GM12878 (cell line): Measurements from ENCODE around the gene CRELD2. TPM values are rescaled to one million over a fixed set of nuclear protein-coding genes. Genes with fewer than 3 reads are reported as not detected.

Experiments
- ATAC-seq: fragments of 200-7000 bp; cut with Tn5 transposase; 3 replicates; pipeline ENCODE4 v1.9.1; 2020; ENCODE audit warnings: mild to moderate bottlenecking, moderate library complexity
- BruUV-seq: library from RNA; stranded (reverse); fragments of 400-500 nt; replicated peaks from 2 replicates; lab custom pipeline; 2021; lab: Mats Ljungman, UMichigan
- CTCF ChIA-PET: fragments of 300-600 bp; sonication (Branson Sonifier 250); formaldehyde crosslinking; extraction: SDS; loops from one replicate; lab custom pipeline; 2021; ENCODE audit warnings: inconsistent platforms; lab: Yijun Ruan, JAX
- POLR2A ChIA-PET: fragments of 350-600 bp; formaldehyde crosslinking; extraction: SDS; loops from one replicate; lab custom pipeline; 2021; ENCODE audit warnings: inconsistent platforms; lab: Charles Lee
- RAD21 ChIA-PET: fragments of 300-600 bp; sonication (Branson Sonifier 250); formaldehyde crosslinking; loops from one replicate; lab custom pipeline; 2023; ENCODE audit warnings: antibody characterized with exemption; ENCODE audit not compliant: unreplicated experiment; lab: Charles Lee
- SMC1A ChIA-PET: fragments of 300-600 bp; sonication (Branson Sonifier 250); formaldehyde crosslinking; loops from one replicate; lab custom pipeline; 2023; ENCODE audit not compliant: unreplicated experiment, uncharacterized antibody; lab: Charles Lee
- DNase-seq: peaks from one replicate; pipeline ENCODE4 v3.0.0-alpha.2; 2011; ENCODE audit warnings: low read depth, low spot score
- FAIRE-seq: peaks from 3 replicates; lab custom pipeline; 2011; peaks lifted over from hg19 to GRCh38; lab: Jason Lieb, UNC
- H2AFZ ChIP-seq: 2 replicates; pipeline ENCODE4 v1.6.0; 2011; ENCODE audit warnings: low read depth, low read length, control low read depth; ENCODE audit not compliant: control insufficient read depth
- H3K27ac ChIP-seq: 2 replicates; pipeline ENCODE4 v1.5.1; 2011; ENCODE audit warnings: control low read depth; ENCODE audit not compliant: control insufficient read depth, insufficient read depth
- H3K27me3 ChIP-seq, 2 experiments: replicated peaks in 1 of 2; 2 replicates each; pipeline versions ENCODE4 v1.6.0 to v1.6.1; 2011; ENCODE audit warnings: low read length in 1 of 2; ENCODE audit not compliant: control insufficient read depth in 2 of 2, insufficient read depth in 2 of 2
- H3K36me3 ChIP-seq, 2 experiments: 2 replicates each; pipeline ENCODE4 v1.5.1; 2011; ENCODE audit warnings: low read length in 1 of 2; ENCODE audit not compliant: control insufficient read depth in 2 of 2, insufficient read depth in 2 of 2
- H3K4me1 ChIP-seq: 2 replicates; pipeline ENCODE4 v1.6.1; 2011; ENCODE audit warnings: mild to moderate bottlenecking, low read length, moderate library complexity, mixed read lengths; ENCODE audit not compliant: control insufficient read depth, insufficient read depth
- H3K4me2 ChIP-seq: 2 replicates; pipeline ENCODE4 v1.6.0; 2011; ENCODE audit warnings: control low read depth; ENCODE audit not compliant: control insufficient read depth, insufficient read depth
- H3K4me3 ChIP-seq: fragments of 200-600 bp; sonication (generic); 2 replicates; pipeline ENCODE4 v1.5.1; 2016
- H3K79me2 ChIP-seq: 2 replicates; pipeline ENCODE4 v1.6.0; 2011; ENCODE audit warnings: low read length; ENCODE audit not compliant: control insufficient read depth, insufficient read depth
- H3K9ac ChIP-seq: 2 replicates; pipeline ENCODE4 v1.8.0; 2011; ENCODE audit warnings: low read length, control low read depth, mixed read lengths; ENCODE audit not compliant: control insufficient read depth, insufficient read depth
- H3K9me3 ChIP-seq: replicated peaks from 3 replicates; pipeline ENCODE4 v1.5.1; 2011; ENCODE audit warnings: mild to moderate bottlenecking, low read length; ENCODE audit not compliant: control insufficient read depth, insufficient read depth
- H4K20me1 ChIP-seq: 2 replicates; pipeline ENCODE4 v1.6.0; 2011; ENCODE audit not compliant: control insufficient read depth, insufficient read depth
- GATAD2B ChIP-seq: fragments of 450-650 bp; conservative IDR thresholded peaks from 2 replicates; pipeline ENCODE4 v1.6.1; 2017; ENCODE audit warnings: low read depth, mild to moderate bottlenecking, moderate library complexity
- HCFC1 ChIP-seq: fragments of 150-350 bp; IDR thresholded peaks from 2 replicates; pipeline ENCODE4 v1.6.1; 2014; ENCODE audit warnings: low read length
- JUNB ChIP-seq: IDR thresholded peaks from 2 replicates; pipeline ENCODE4 v1.6.1; 2016; ENCODE audit warnings: antibody characterized with exemption, mild to moderate bottlenecking
- MYC ChIP-seq: IDR thresholded peaks from 2 replicates; pipeline ENCODE4 v1.6.1; 2011; ENCODE audit warnings: mild to moderate bottlenecking, low read length, moderate library complexity, inconsistent platforms; ENCODE audit not compliant: insufficient read depth, insufficient replicate concordance, insufficient read length, severe bottlenecking
- NBN ChIP-seq: fragments of 450-650 bp; IDR thresholded peaks from 2 replicates; pipeline ENCODE4 v1.6.1; 2016
- POLR2A ChIP-seq: IDR thresholded peaks from 2 replicates; pipeline ENCODE4 v1.6.1; 2011; ENCODE audit warnings: low read depth, mild to moderate bottlenecking, low read length
- RAD21 ChIP-seq: IDR thresholded peaks from 2 replicates; pipeline ENCODE4 v1.6.1; 2011; ENCODE audit warnings: mild to moderate bottlenecking, low read depth, low read length, moderate library complexity; ENCODE audit not compliant: insufficient read depth
- REST ChIP-seq: IDR thresholded peaks from 2 replicates; pipeline ENCODE4 v1.6.1; 2012; ENCODE audit warnings: mild to moderate bottlenecking, low read depth, low read length
- TARDBP ChIP-seq: IDR thresholded peaks from 2 replicates; pipeline ENCODE4 v1.6.1; 2016; ENCODE audit warnings: borderline replicate concordance
- TCF3 ChIP-seq: IDR thresholded peaks from 2 replicates; pipeline ENCODE4 v1.6.1; 2012; ENCODE audit warnings: low read depth, mild to moderate bottlenecking, low read length, borderline replicate concordance; ENCODE audit not compliant: insufficient read depth
- YBX1 ChIP-seq: fragments of 450-650 bp; IDR thresholded peaks from 2 replicates; pipeline ENCODE4 v1.6.1; 2016; ENCODE audit warnings: antibody characterized with exemption
- ZBED1 ChIP-seq: IDR thresholded peaks from 2 replicates; pipeline ENCODE4 v1.6.1; 2016; ENCODE audit warnings: borderline replicate concordance
- WGBS: methylation state at CpG from one replicate; pipeline ENCODE4 v1.1.6; 2016; ENCODE audit warnings: low lambda C conversion rate; ENCODE audit not compliant: insufficient replicate concordance, insufficient coverage; ENCODE audit errors: missing lambda C conversion rate; 5-methylcytosine and 5-hydroxymethylcytosine counted together
- in situ Hi-C: fragments of 300-500 bp; cut with MboI; formaldehyde crosslinking; loops from 9 replicates; pipeline ENCODE4 v1.14.3; 2018; ENCODE audit warnings: mixed read lengths
- intact Hi-C: fragments of 100-400 bp; cut with micrococcal nuclease; formaldehyde crosslinking; loops from one replicate; pipeline ENCODE4 v1.14.2; 2022; ENCODE audit not compliant: unreplicated experiment
- polyA plus RNA-seq, 11 experiments: library from polyadenylated mRNA; depleted of rRNA in 4 of 11; unstranded in 6 of 11; stranded (reverse) in 5 of 11; fragments of >200 nt; fragmentation: Nextera tagmentation in 4 of 11; fragmentation: Illumina TruSeq in 1 of 11; extraction: Ambion mirVana in 4 of 11; extraction: Trizol in 1 of 11; gene quantifications; 1 replicate in 1 of 11; 2 replicates in 10 of 11; pipeline versions ENCODE4 v1.2.1 to v1.2.3, GENCODE V29; 2011 to 2016; ENCODE audit warnings: inconsistent platforms in 2 of 11, missing spikeins in 2 of 11, low read depth in 1 of 11
- total RNA-seq, 4 experiments: library from RNA; depleted of rRNA in 3 of 4; stranded (reverse); fragments of >200 nt in 3 of 4; fragmentation: Illumina TruSeq in 1 of 4; extraction: Trizol in 1 of 4; gene quantifications; 2 replicates each; pipeline versions ENCODE4 v1.2.1 to v1.2.3, GENCODE V29; 2013 to 2021
- TF ChIP-seq, protein P1 (sequence below): fragments of 450-650 bp; IDR thresholded peaks from 2 replicates; pipeline ENCODE4 v1.6.1; 2017; ENCODE audit warnings: mild to moderate bottlenecking, moderate library complexity

CRELD2 gene
- total and polyA plus RNA-seq, 10 of the 15 experiments (the other 5 are each of a cell fraction or from before 2014, with no cell fraction given), result 9.4 to 111 (median 25.9) TPM

- CTCF ChIA-PET, result no interaction called here
- Histone ChIP-seq H3K4me3 (no peak overlapping the region), H3K9me3 (no peaks in the 10 kb centered on the region; the same call in 2 of the 3 replicates), H3K9ac (no peak overlapping the region), H3K36me3 (peaks cover 0 to 17% of the 10 kb centered on the region in 2 experiments; a peak in 3 of 4 replicates), H2AFZ (no peak overlapping the region), H3K4me1 (no peaks in the 10 kb centered on the region), H3K4me2 (no peak overlapping the region), H3K27me3 (no peaks in the 10 kb centered on the region), H3K79me2 (no peaks in the 10 kb centered on the region), H4K20me1 (no peaks in the 10 kb centered on the region), H3K27ac (no peak overlapping the region)
- TF ChIP-seq RAD21 (no peak), JUNB (no peak), HCFC1 (no peak), YBX1 (no peak), TARDBP (no peak), NBN (no peak), REST (no peak), POLR2A (no peak), GATAD2B (no peak), TCF3 (no peak), MYC (no peak), ZBED1 (no peak)
- TF ChIP-seq, protein P1, sequence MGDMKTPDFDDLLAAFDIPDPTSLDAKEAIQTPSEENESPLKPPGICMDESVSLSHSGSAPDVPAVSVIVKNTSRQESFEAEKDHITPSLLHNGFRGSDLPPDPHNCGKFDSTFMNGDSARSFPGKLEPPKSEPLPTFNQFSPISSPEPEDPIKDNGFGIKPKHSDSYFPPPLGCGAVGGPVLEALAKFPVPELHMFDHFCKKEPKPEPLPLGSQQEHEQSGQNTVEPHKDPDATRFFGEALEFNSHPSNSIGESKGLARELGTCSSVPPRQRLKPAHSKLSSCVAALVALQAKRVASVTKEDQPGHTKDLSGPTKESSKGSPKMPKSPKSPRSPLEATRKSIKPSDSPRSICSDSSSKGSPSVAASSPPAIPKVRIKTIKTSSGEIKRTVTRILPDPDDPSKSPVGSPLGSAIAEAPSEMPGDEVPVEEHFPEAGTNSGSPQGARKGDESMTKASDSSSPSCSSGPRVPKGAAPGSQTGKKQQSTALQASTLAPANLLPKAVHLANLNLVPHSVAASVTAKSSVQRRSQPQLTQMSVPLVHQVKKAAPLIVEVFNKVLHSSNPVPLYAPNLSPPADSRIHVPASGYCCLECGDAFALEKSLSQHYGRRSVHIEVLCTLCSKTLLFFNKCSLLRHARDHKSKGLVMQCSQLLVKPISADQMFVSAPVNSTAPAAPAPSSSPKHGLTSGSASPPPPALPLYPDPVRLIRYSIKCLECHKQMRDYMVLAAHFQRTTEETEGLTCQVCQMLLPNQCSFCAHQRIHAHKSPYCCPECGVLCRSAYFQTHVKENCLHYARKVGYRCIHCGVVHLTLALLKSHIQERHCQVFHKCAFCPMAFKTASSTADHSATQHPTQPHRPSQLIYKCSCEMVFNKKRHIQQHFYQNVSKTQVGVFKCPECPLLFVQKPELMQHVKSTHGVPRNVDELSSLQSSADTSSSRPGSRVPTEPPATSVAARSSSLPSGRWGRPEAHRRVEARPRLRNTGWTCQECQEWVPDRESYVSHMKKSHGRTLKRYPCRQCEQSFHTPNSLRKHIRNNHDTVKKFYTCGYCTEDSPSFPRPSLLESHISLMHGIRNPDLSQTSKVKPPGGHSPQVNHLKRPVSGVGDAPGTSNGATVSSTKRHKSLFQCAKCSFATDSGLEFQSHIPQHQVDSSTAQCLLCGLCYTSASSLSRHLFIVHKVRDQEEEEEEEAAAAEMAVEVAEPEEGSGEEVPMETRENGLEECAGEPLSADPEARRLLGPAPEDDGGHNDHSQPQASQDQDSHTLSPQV, result no peak
- no peak for ATAC-seq
- SMC1A ChIA-PET, result no interaction called here
- POLR2A ChIA-PET, result no interaction called here
- no peak for FAIRE-seq
- intact Hi-C loops, result no loop called here
- in situ Hi-C loops, result no loop called here
- no TSS peak for BruUV-seq
- DNase-seq, result no peak
- WGBS, result 97% methylated on average over 10 of the region's 11 CpGs
- RAD21 ChIA-PET, result no interaction called here
Measured at GRCh38 chr22:49904040-49904369, 14.4 kb upstream of the CRELD2 start.
